HepG2 (cell line): ENCODE results near the gene FGF4. TPM values are rescaled to one million over a fixed set of nuclear protein-coding genes. Genes with fewer than 3 reads are reported as not detected.

Experiments
- CENPX ChIP-seq: sonication (generic); formaldehyde crosslinking; IDR thresholded peaks from 2 replicates; pipeline ENCODE4 v1.9.0; 2021; ENCODE audit warnings: mild to moderate bottlenecking, missing genetic modification reagents, moderate library complexity
- HCFC1 ChIP-seq: fragments of 150-350 bp; IDR thresholded peaks from 2 replicates; pipeline ENCODE4 v1.6.1; 2014; ENCODE audit warnings: low read depth, low read length
- JUNB ChIP-seq: sonication (generic); formaldehyde crosslinking; IDR thresholded peaks from 2 replicates; pipeline ENCODE4 v1.8.0; 2022; ENCODE audit warnings: missing genetic modification reagents, mild to moderate bottlenecking, borderline replicate concordance
- KDM6A ChIP-seq: IDR thresholded peaks from 2 replicates; pipeline ENCODE4 v1.6.1; 2016; ENCODE audit warnings: low read depth
- KLF11 ChIP-seq: IDR thresholded peaks from 2 replicates; pipeline ENCODE4 v1.6.1; 2016; ENCODE audit warnings: missing compliant biosample characterization
- POLR2A ChIP-seq, 2 experiments: IDR thresholded peaks; 2 replicates each; pipeline ENCODE4 v1.6.1; 2011; ENCODE audit warnings: low read depth in 2 of 2, low read length in 2 of 2, mild to moderate bottlenecking in 1 of 2, moderate library complexity in 1 of 2; ENCODE audit not compliant: insufficient read depth in 1 of 2
- REPIN1 ChIP-seq: sonication (generic); formaldehyde crosslinking; IDR thresholded peaks from 2 replicates; pipeline ENCODE4 v1.8.0; 2022; ENCODE audit warnings: missing genetic modification reagents, low read depth, mild to moderate bottlenecking, borderline replicate concordance
- RNF2 ChIP-seq: fragments of 450-650 bp; conservative IDR thresholded peaks from 2 replicates; pipeline ENCODE4 v1.6.1; 2016; ENCODE audit warnings: low read depth
- SUZ12 ChIP-seq: fragments of 150-350 bp; IDR thresholded peaks from 2 replicates; pipeline ENCODE4 v1.6.1; 2014; ENCODE audit warnings: low read depth, low read length
- THAP11 ChIP-seq: IDR thresholded peaks from 2 replicates; pipeline ENCODE4 v1.6.1; 2016; ENCODE audit warnings: missing biosample characterization, missing genetic modification reagents
- ZBTB20 ChIP-seq: sonication (generic); formaldehyde crosslinking; IDR thresholded peaks from 2 replicates; pipeline ENCODE4 v1.8.1; 2023; ENCODE audit warnings: missing genetic modification reagents, low read depth, mild to moderate bottlenecking, borderline replicate concordance
- ZNF143 ChIP-seq: sonication (generic); formaldehyde crosslinking; IDR thresholded peaks from 2 replicates; pipeline ENCODE4 v1.4.0; 2020; ENCODE audit warnings: missing genetic modification reagents
- ZNF331 ChIP-seq: sonication (generic); formaldehyde crosslinking; IDR thresholded peaks from 2 replicates; pipeline ENCODE4 v1.4.0; 2020; ENCODE audit warnings: missing genetic modification reagents
- polyA plus RNA-seq, 8 experiments: library from polyadenylated mRNA; depleted of rRNA in 3 of 8; stranded (reverse) in 7 of 8; unstranded in 1 of 8; fragments of >200 nt; fragmentation: Illumina TruSeq in 4 of 8; extraction: Trizol in 4 of 8; gene quantifications; 2 replicates each; pipeline versions ENCODE4 v1.2.1 to v1.2.3, GENCODE V29; 2011 to 2016; ENCODE audit warnings: low read depth in 4 of 8, missing spikeins in 1 of 8, mixed read lengths in 1 of 8; ENCODE audit not compliant: insufficient read depth in 1 of 8
- total RNA-seq, 5 experiments: library from RNA; depleted of rRNA; stranded (reverse); fragments of >200 nt; fragmentation: Illumina TruSeq; extraction: Trizol; gene quantifications; 2 replicates each; pipeline ENCODE4 v1.2.3, GENCODE V29; 2016; ENCODE audit warnings: low read depth in 1 of 5
- TF ChIP-seq, protein P1 (sequence below): sonication (generic); formaldehyde crosslinking; IDR thresholded peaks from 2 replicates; pipeline ENCODE4 v1.5.1; 2020; ENCODE audit warnings: mild to moderate bottlenecking, missing genetic modification reagents, borderline replicate concordance
- TF ChIP-seq, protein P2 (sequence below): sonication (generic); formaldehyde crosslinking; IDR thresholded peaks from 2 replicates; pipeline ENCODE4 v1.4.0; 2020; ENCODE audit warnings: mild to moderate bottlenecking, missing genetic modification reagents
- TF ChIP-seq, protein P3 (sequence below): sonication (generic); formaldehyde crosslinking; IDR thresholded peaks from 2 replicates; pipeline ENCODE4 v1.5.1; 2020; ENCODE audit warnings: mild to moderate bottlenecking, moderate library complexity, missing genetic modification reagents
- TF ChIP-seq, protein P4 (sequence below): sonication (generic); formaldehyde crosslinking; IDR thresholded peaks from 2 replicates; pipeline ENCODE4 v1.4.0; 2020; ENCODE audit warnings: mild to moderate bottlenecking, missing genetic modification reagents
- TF ChIP-seq, protein P5 (sequence below): sonication (generic); formaldehyde crosslinking; IDR thresholded peaks from 2 replicates; pipeline ENCODE4 v1.8.0; 2022; ENCODE audit warnings: low read depth, missing genetic modification reagents

FGF4 gene
- total and polyA plus RNA-seq, 2 of the 13 experiments (the other 11 are each of a cell fraction or from before 2014, with no cell fraction given), result not detected

DNA sequence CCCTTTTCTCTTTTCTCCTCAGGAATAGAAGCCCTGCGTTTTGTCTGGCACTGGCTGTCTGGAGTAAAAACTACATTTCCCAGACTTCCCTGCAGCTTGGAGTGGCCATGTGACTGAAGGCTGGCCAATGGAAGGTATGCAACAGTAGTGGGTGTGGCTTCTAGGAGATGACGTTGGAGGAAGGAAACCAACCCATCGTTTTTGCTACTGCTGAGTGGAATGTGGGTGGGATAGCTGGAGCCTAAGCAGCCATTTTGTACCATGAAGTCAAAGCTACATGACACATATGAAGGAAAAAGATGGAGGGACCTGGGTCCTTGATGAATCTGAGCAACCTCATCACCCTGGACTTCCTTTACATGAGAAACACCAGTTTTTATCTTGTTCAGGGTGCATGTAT, 24.4 kb upstream of the FGF4 start (continued):
- TF ChIP-seq REPIN1 (CRISPR knock-in tag) (no peak), KLF11 (CRISPR knock-in tag) (no peak), POLR2A (IDR thresholded peaks at IDR 0.05; ENCODE audit: insufficient read depth in 1 of 2, low read depth in 2 of 2, low read length in 2 of 2) (no peak), CENPX (CRISPR knock-in tag) (no peak), SUZ12 (0 out of 2 replicates have a peak, but pooled peaks have one; percentile 11), RNF2 (no peak), JUNB (CRISPR knock-in tag) (no peak), HCFC1 (peak; percentile 57; the same call in 1 of the 2 replicates), ZBTB20 (CRISPR knock-in tag) (no peak), ZNF143 (peak; percentile 88), KDM6A (CRISPR knock-in tag) (no peak), ZNF331 (no peak), THAP11 (CRISPR knock-in tag) (peak; percentile 96)
- TF ChIP-seq, protein P1, sequence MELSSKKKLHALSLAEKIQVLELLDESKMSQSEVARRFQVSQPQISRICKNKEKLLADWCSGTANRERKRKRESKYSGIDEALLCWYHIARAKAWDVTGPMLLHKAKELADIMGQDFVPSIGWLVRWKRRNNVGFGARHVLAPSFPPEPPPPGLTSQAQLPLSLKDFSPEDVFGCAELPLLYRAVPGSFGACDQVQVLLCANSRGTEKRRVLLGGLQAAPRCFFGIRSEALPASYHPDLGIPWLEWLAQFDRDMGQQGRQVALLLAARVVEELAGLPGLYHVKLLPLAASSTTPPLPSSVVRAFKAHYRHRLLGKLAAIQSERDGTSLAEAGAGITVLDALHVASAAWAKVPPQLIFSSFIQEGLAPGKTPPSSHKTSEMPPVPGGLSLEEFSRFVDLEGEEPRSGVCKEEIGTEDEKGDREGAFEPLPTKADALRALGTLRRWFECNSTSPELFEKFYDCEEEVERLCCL (CRISPR knock-in tag), result no peak
- TF ChIP-seq, protein P2, sequence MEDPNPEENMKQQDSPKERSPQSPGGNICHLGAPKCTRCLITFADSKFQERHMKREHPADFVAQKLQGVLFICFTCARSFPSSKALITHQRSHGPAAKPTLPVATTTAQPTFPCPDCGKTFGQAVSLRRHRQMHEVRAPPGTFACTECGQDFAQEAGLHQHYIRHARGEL (CRISPR knock-in tag), result no peak
- TF ChIP-seq, protein P3, sequence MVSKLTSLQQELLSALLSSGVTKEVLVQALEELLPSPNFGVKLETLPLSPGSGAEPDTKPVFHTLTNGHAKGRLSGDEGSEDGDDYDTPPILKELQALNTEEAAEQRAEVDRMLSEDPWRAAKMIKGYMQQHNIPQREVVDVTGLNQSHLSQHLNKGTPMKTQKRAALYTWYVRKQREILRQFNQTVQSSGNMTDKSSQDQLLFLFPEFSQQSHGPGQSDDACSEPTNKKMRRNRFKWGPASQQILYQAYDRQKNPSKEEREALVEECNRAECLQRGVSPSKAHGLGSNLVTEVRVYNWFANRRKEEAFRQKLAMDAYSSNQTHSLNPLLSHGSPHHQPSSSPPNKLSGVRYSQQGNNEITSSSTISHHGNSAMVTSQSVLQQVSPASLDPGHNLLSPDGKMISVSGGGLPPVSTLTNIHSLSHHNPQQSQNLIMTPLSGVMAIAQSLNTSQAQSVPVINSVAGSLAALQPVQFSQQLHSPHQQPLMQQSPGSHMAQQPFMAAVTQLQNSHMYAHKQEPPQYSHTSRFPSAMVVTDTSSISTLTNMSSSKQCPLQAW, result no peak
- TF ChIP-seq, protein P4, sequence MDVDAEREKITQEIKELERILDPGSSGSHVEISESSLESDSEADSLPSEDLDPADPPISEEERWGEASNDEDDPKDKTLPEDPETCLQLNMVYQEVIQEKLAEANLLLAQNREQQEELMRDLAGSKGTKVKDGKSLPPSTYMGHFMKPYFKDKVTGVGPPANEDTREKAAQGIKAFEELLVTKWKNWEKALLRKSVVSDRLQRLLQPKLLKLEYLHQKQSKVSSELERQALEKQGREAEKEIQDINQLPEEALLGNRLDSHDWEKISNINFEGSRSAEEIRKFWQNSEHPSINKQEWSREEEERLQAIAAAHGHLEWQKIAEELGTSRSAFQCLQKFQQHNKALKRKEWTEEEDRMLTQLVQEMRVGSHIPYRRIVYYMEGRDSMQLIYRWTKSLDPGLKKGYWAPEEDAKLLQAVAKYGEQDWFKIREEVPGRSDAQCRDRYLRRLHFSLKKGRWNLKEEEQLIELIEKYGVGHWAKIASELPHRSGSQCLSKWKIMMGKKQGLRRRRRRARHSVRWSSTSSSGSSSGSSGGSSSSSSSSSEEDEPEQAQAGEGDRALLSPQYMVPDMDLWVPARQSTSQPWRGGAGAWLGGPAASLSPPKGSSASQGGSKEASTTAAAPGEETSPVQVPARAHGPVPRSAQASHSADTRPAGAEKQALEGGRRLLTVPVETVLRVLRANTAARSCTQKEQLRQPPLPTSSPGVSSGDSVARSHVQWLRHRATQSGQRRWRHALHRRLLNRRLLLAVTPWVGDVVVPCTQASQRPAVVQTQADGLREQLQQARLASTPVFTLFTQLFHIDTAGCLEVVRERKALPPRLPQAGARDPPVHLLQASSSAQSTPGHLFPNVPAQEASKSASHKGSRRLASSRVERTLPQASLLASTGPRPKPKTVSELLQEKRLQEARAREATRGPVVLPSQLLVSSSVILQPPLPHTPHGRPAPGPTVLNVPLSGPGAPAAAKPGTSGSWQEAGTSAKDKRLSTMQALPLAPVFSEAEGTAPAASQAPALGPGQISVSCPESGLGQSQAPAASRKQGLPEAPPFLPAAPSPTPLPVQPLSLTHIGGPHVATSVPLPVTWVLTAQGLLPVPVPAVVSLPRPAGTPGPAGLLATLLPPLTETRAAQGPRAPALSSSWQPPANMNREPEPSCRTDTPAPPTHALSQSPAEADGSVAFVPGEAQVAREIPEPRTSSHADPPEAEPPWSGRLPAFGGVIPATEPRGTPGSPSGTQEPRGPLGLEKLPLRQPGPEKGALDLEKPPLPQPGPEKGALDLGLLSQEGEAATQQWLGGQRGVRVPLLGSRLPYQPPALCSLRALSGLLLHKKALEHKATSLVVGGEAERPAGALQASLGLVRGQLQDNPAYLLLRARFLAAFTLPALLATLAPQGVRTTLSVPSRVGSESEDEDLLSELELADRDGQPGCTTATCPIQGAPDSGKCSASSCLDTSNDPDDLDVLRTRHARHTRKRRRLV, result no peak
- TF ChIP-seq, protein P5, sequence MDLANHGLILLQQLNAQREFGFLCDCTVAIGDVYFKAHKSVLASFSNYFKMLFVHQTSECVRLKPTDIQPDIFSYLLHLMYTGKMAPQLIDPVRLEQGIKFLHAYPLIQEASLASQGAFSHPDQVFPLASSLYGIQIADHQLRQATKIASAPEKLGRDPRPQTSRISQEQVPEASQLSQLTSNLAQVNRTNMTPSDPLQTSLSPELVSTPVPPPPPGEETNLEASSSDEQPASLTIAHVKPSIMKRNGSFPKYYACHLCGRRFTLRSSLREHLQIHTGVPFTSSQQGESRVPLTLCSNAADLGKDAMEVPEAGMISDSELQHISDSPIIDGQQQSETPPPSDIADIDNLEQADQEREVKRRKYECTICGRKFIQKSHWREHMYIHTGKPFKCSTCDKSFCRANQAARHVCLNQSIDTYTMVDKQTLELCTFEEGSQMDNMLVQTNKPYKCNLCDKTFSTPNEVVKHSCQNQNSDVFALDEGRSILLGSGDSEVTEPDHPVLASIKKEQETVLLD (CRISPR knock-in tag), result no peak
